ENCODE results near the gene CCDC28B. TPM values are rescaled to one million over a fixed set of nuclear protein-coding genes. Genes with fewer than 3 reads are reported as not detected.

Gene CCDC28B
- total RNA-seq, 4 donors from 2014 or later: 1.2 to 4.0 (median 2.7) TPM; not detected in 1

- in situ Hi-C loops (cut with MboI; ENCODE audit: low pct_ligation_motif_present in 1 of 4, low pct_unique_long_range_greater_than_20kb in 1 of 4, low sequenced_read_pairs in 3 of 4) (no loop called here), intact Hi-C loops (cut with DNase I; ENCODE audit: low total_unique reads) (no loop called here)
- Histone ChIP-seq H3K4me1 (peaks cover 0 to 25% (median 11%) of the 10 kb centered on the region in 4 donors), H3K36me3 (no peaks in the 10 kb centered on the region), H3K9me3 (no peaks in the 10 kb centered on the region), H3K27me3 (no peaks in the 10 kb centered on the region), H3K4me3 (peak within 1 kb of the TSS in 2 of 4 donors; percentile 13 to 30), H3K27ac (peak within 1 kb of the TSS; percentile 67 to 79 (median 76))
- DNase-seq: peak; percentile 42
- TF ChIP-seq EP300 (IDR thresholded peaks at IDR 0.05; ENCODE audit: low read depth) (no peak), POLR2A (IDR thresholded peaks at IDR 0.05) (peak; percentile 61)
- WGBS, 2 donors (ENCODE audit: low coverage in 1 of 2): 73% methylated on average over 25 of the region's 25 CpGs; no CpG with 5 or more reads in 1 of the 2 donors
These were observed 50.7 kb downstream of the CCDC28B start, which contains the start of gene LCK for GRCh38 chr1:32250893-32251716. Gene LCK, plus strand, starts transcription at chr1:32251265. Its CDS starts 23,065 bp downstream, at chr1:32274330.

Other genes with a start within 250 kb of the CCDC28B start
- gene KHDRBS1, start 186.7 kb upstream of the CCDC28B start, total RNA-seq: 10 to 100 TPM; 49.3 to 83.4 (median 57.1) TPM
- 10 to 100 TPM in 1 of 4 donors, 1 to 10 TPM in 3; 2.6 to 35.8 (median 3.5) TPM for gene TMEM39B, start 127.7 kb upstream of the CCDC28B start, total RNA-seq
- 10 to 100 TPM; 20.5 to 30.5 (median 25.4) TPM for gene KPNA6, start 92.5 kb upstream of the CCDC28B start, total RNA-seq
- gene TXLNA, start 20.9 kb upstream of the CCDC28B start, total RNA-seq: 10 to 100 TPM; 16.5 to 37.3 (median 25.7) TPM
- 1 to 10 TPM in 2 of 4 donors, under 1 TPM in 1, not detected in 1; 1.00 to 2.0 (median 1.9) TPM for gene IQCC, start 5.1 kb downstream of the CCDC28B start, total RNA-seq
- not detected for gene DCDC2B, start 8.5 kb downstream of the CCDC28B start, total RNA-seq
- 100 to 1,000 TPM in 1 of 4 donors, 10 to 100 TPM in 3; 16.5 to 166 (median 22.7) TPM for gene TMEM234, start 21.8 kb downstream of the CCDC28B start, total RNA-seq
- gene EIF3I, start 21.8 kb downstream of the CCDC28B start, total RNA-seq: 100 to 1,000 TPM in 3 of 4 donors, 10 to 100 TPM in 1; 43.8 to 122 (median 114) TPM
- 1 to 10 TPM in 2 of 4 donors, not detected in 2; 1.1 to 1.5 TPM for gene FAM167B, start 46.6 kb downstream of the CCDC28B start, total RNA-seq
- 10 to 100 TPM in 1 of 4 donors, 1 to 10 TPM in 2, not detected in 1; 4.5 to 12.3 (median 8.7) TPM for gene LCK, start 50.7 kb downstream of the CCDC28B start, total RNA-seq
- 100 to 1,000 TPM in 3 of 4 donors, 10 to 100 TPM in 1; 85.2 to 218 (median 174) TPM for gene HDAC1, start 91.5 kb downstream of the CCDC28B start, total RNA-seq
- 10 to 100 TPM; 40.0 to 62.8 (median 53.0) TPM for gene MARCKSL1, start 135.6 kb downstream of the CCDC28B start, total RNA-seq
- 10 to 100 TPM; 12.1 to 59.1 (median 21.1) TPM for gene FAM229A, start 161.9 kb downstream of the CCDC28B start, total RNA-seq
- 1 to 10 TPM in 2 of 4 donors, not detected in 2; 1.3 to 1.4 TPM for gene TSSK3, start 161.9 kb downstream of the CCDC28B start, total RNA-seq
- 100 to 1,000 TPM in 3 of 4 donors, 10 to 100 TPM in 1; 94.8 to 140 (median 117) TPM for gene BSDC1, start 193.8 kb downstream of the CCDC28B start, total RNA-seq

Measured in transverse colon (tissue), 4 donors.